ENCODE measurements around the gene LNX2.

- TF ChIP-seq POLR2A (IDR thresholded peaks at IDR 0.05; ENCODE audit: borderline replicate concordance, extremely low read depth, insufficient read depth, insufficient read length) = peak; percentile 61
- no peak for TF ChIP-seq JUND (IDR thresholded peaks at IDR 0.05)
- TF ChIP-seq CTCF (IDR thresholded peaks at IDR 0.05 in 2 of 3, conservative IDR thresholded peaks at IDR 0.05 in 1 of 3; ENCODE audit: borderline replicate concordance in 1 of 3, insufficient read depth in 1 of 3, low read depth in 2 of 3, low read length in 2 of 3) = no peak
- TF ChIP-seq POLR2AphosphoS5 (IDR thresholded peaks at IDR 0.05; ENCODE audit: low read depth, low read length) = peak; percentile 88
- no peak for TF ChIP-seq ZNF274 (IDR thresholded peaks at IDR 0.05; ENCODE audit: low read depth, low read length)
- TF ChIP-seq REST (IDR thresholded peaks at IDR 0.05; ENCODE audit: low read depth) = no peak
- TF ChIP-seq SRF (IDR thresholded peaks at IDR 0.05; ENCODE audit: low read depth) = no peak
- no peak for TF ChIP-seq CEBPB (IDR thresholded peaks at IDR 0.05; ENCODE audit: low read depth)
- TF ChIP-seq SP1 (IDR thresholded peaks at IDR 0.05; ENCODE audit: low read depth) = no peak
- TF ChIP-seq TCF7L2 (IDR thresholded peaks at IDR 0.05; ENCODE audit: borderline replicate concordance, extremely low read depth, insufficient read depth, insufficient read length) = peak; percentile 33
- no peak for TF ChIP-seq MAX (IDR thresholded peaks at IDR 0.05)
Measured at GRCh38 chr13:27621366-27622101, 1.2 kb upstream of the LNX2 start, which contains the start of gene POLR1D.
